Activated CD8-positive, alpha-beta memory T cell treated with anti-CD3 and anti-CD28 coated beads, Interleukin-2, amount 50 U/mL, for 24 hours (primary cell): Measurements from ENCODE around the gene PSD4.

Source experiments
- DNase-seq: peaks from one replicate; pipeline ENCODE4 v3.0.0-alpha.2; 2020; ENCODE audit errors: extremely low read depth

Gene PSD4

GRCh38 chr2:113167962-113168340, 5.8 kb upstream of the PSD4 start:
- no peak for DNase-seq

GRCh38 chr2:113169002-113169530, 4.7 kb upstream of the PSD4 start:
- no peak for DNase-seq

GRCh38 chr2:113169586-113169985, 4.2 kb upstream of the PSD4 start:
- DNase-seq, result no peak

GRCh38 chr2:113171334-113172075, 2.3 kb upstream of the PSD4 start:
- DNase-seq, result no peak

GRCh38 chr2:113172721-113173541, 840 bp upstream of the PSD4 start:
- no peak for DNase-seq

GRCh38 chr2:113174376-113174750, 592 bp downstream of the PSD4 start:
- DNase-seq, result no peak

GRCh38 chr2:113175042-113175628, 1.4 kb downstream of the PSD4 start:
- DNase-seq, result no peak

- no peak for DNase-seq
Observed at GRCh38 chr2:113175736-113176695, 2.2 kb downstream of the PSD4 start.

GRCh38 chr2:113176696-113177355, 3.1 kb downstream of the PSD4 start:
- no peak for DNase-seq

- DNase-seq, result no peak
Observed at GRCh38 chr2:113178069-113178746, 4.4 kb downstream of the PSD4 start.

- no peak for DNase-seq
Observed at GRCh38 chr2:113178891-113179290, 5.1 kb downstream of the PSD4 start.

- DNase-seq, result no peak
Observed at GRCh38 chr2:113179446-113180045, 5.8 kb downstream of the PSD4 start.

- no peak for DNase-seq
Observed at GRCh38 chr2:113180131-113180946, 6.6 kb downstream of the PSD4 start.

- DNase-seq, result no peak
Observed at GRCh38 chr2:113181258-113182051, 7.7 kb downstream of the PSD4 start.

GRCh38 chr2:113182471-113183260, 8.9 kb downstream of the PSD4 start:
- DNase-seq, result no peak

- DNase-seq, result no peak
Observed at GRCh38 chr2:113183264-113183663, 9.5 kb downstream of the PSD4 start.

- DNase-seq, result no peak
Observed at GRCh38 chr2:113183703-113184102, 9.9 kb downstream of the PSD4 start.
